HepG2 (cell line): ENCODE measurements around the gene GALNTL6. TPM values are rescaled to one million over a fixed set of nuclear protein-coding genes. Genes with fewer than 3 reads are reported as not detected.
"Not testable (repeated sequence)": the region's sequence is repeated elsewhere in the genome, so short reads cannot be mapped to it uniquely, and the experiment has no call there.

ENCODE experiments used
- ATAC-seq: fragments of 200-7000 bp; cut with Tn5 transposase; 3 replicates; pipeline ENCODE4 v1.9.1; 2020; ENCODE audit warnings: mild to moderate bottlenecking, moderate library complexity
- BruUV-seq: library from RNA; stranded (reverse); fragments of 400-500 nt; replicated peaks from 2 replicates; lab custom pipeline; 2021; lab: Mats Ljungman, UMichigan
- CTCF ChIA-PET: fragments of 300-600 bp; formaldehyde crosslinking; extraction: SDS; loops from one replicate; lab custom pipeline; 2021; ENCODE audit warnings: low total read pairs, inconsistent platforms, low intra/inter-chr PET ratio; lab: Yijun Ruan, JAX
- POLR2A ChIA-PET: fragments of 350-600 bp; sonication (Branson Sonifier 250); formaldehyde crosslinking; loops from one replicate; lab custom pipeline; 2020; ENCODE audit warnings: antibody characterized with exemption, inconsistent platforms; lab: Yijun Ruan, JAX
- DNase-seq: peaks from one replicate; pipeline ENCODE4 v3.0.0-alpha.2; 2015; ENCODE audit warnings: low spot score
- FAIRE-seq: peaks from 3 replicates; lab custom pipeline; 2011; peaks lifted over from hg19 to GRCh38; lab: Jason Lieb, UNC
- H2AFZ ChIP-seq: one replicate; pipeline ENCODE4 v1.6.1; 2011; ENCODE audit warnings: low read length, inconsistent platforms
- H3K27ac ChIP-seq: fragments of 300-600 bp; 3 replicates; pipeline ENCODE4 v1.8.0; 2011; ENCODE audit warnings: mixed run types, mild to moderate bottlenecking, mixed read lengths, low read length, inconsistent platforms; ENCODE audit not compliant: insufficient read depth; ENCODE audit errors: extremely low read length
- H3K27me3 ChIP-seq, 2 experiments: fragments of 200-600 bp in 1 of 2; 2 replicates in 1 of 2; 3 replicates in 1 of 2; pipeline versions ENCODE4 v1.6.0 to v1.8.0; 2011; ENCODE audit warnings: low read length in 2 of 2, mild to moderate bottlenecking in 2 of 2, moderate library complexity in 2 of 2, inconsistent platforms in 1 of 2; ENCODE audit not compliant: insufficient read depth in 2 of 2, control insufficient read depth in 1 of 2
- H3K36me3 ChIP-seq, 2 experiments: fragments of 200-600 bp in 1 of 2; replicated peaks in 1 of 2; 2 replicates in 1 of 2; 3 replicates in 1 of 2; pipeline versions ENCODE4 v1.5.1 to v1.8.0; 2011; ENCODE audit warnings: low read length in 2 of 2, inconsistent platforms in 1 of 2; ENCODE audit not compliant: insufficient read depth in 2 of 2, control insufficient read depth in 1 of 2
- H3K4me1 ChIP-seq: 2 replicates; pipeline ENCODE4 v1.5.1; 2012; ENCODE audit warnings: low read length, inconsistent platforms; ENCODE audit not compliant: insufficient read depth
- H3K4me2 ChIP-seq: 2 replicates; pipeline ENCODE4 v1.6.0; 2011; ENCODE audit warnings: low read depth, low read length, inconsistent platforms
- H3K4me3 ChIP-seq, 3 experiments: fragments of 200-600 bp in 1 of 3; sonication (generic), shearing (Covaris generic) in 1 of 3; replicated peaks in 1 of 3; 2 replicates each; pipeline ENCODE4 v1.5.1; 2011 to 2016; ENCODE audit warnings: low read length in 3 of 3, inconsistent platforms in 2 of 3, low read depth in 2 of 3, mild to moderate bottlenecking in 2 of 3, control low read depth in 1 of 3, mixed read lengths in 1 of 3; ENCODE audit not compliant: insufficient read depth in 1 of 3
- H3K79me2 ChIP-seq: one replicate; pipeline ENCODE4 v1.6.1; 2011; ENCODE audit warnings: low read length, inconsistent platforms; ENCODE audit not compliant: insufficient read depth
- H3K9ac ChIP-seq: 2 replicates; pipeline ENCODE4 v1.6.0; 2011; ENCODE audit warnings: mild to moderate bottlenecking, low read depth, low read length, inconsistent platforms; ENCODE audit not compliant: insufficient read depth
- H3K9me3 ChIP-seq: 2 replicates; pipeline ENCODE4 v1.5.1; 2012; ENCODE audit warnings: mild to moderate bottlenecking, low read length
- H4K20me1 ChIP-seq: 2 replicates; pipeline ENCODE4 v1.6.0; 2011; ENCODE audit warnings: inconsistent platforms, mild to moderate bottlenecking, low read length, moderate library complexity; ENCODE audit not compliant: insufficient read depth
- BCL6 ChIP-seq: IDR thresholded peaks from 2 replicates; pipeline ENCODE4 v1.6.1; 2016; ENCODE audit warnings: missing genetic modification reagents, missing compliant biosample characterization
- KLF6 ChIP-seq: IDR thresholded peaks from 2 replicates; pipeline ENCODE4 v1.8.0; 2016; ENCODE audit warnings: missing biosample characterization, missing genetic modification reagents
- LCORL ChIP-seq, 2 experiments: fragments of 450-650 bp in 1 of 2; sonication (generic) in 1 of 2; formaldehyde crosslinking in 1 of 2; IDR thresholded peaks; 2 replicates each; pipeline versions ENCODE4 v1.5.0 to v1.6.1; 2017 to 2020; ENCODE audit warnings: antibody characterized with exemption in 1 of 2, missing genetic modification reagents in 1 of 2
- MYNN ChIP-seq: sonication (generic); formaldehyde crosslinking; IDR thresholded peaks from 2 replicates; pipeline ENCODE4 v1.4.0; 2020; ENCODE audit warnings: mild to moderate bottlenecking, low read depth, missing genetic modification reagents
- SATB2 ChIP-seq: sonication (generic); formaldehyde crosslinking; IDR thresholded peaks from 2 replicates; pipeline ENCODE4 v1.5.0; 2020; ENCODE audit warnings: missing genetic modification reagents
- ZBTB42 ChIP-seq: sonication (generic); formaldehyde crosslinking; IDR thresholded peaks from 2 replicates; pipeline ENCODE4 v1.5.0; 2020; ENCODE audit warnings: mild to moderate bottlenecking, missing genetic modification reagents
- ZIK1 ChIP-seq: sonication (generic); formaldehyde crosslinking; IDR thresholded peaks from 2 replicates; pipeline ENCODE4 v1.5.0; 2020; ENCODE audit warnings: mild to moderate bottlenecking, low read depth, missing genetic modification reagents, borderline replicate concordance
- ZNF232 ChIP-seq: sonication (generic); formaldehyde crosslinking; IDR thresholded peaks from 2 replicates; pipeline ENCODE4 v1.4.0; 2020; ENCODE audit warnings: missing genetic modification reagents, borderline replicate concordance
- WGBS: methylation state at CpG from one replicate; pipeline ENCODE4 v1.1.6; 2017; ENCODE audit warnings: low lambda C conversion rate; 5-methylcytosine and 5-hydroxymethylcytosine counted together
- in situ Hi-C: cut with HindIII; loops from 2 replicates; pipeline ENCODE4 v1.10.0; 2017; ENCODE audit warnings: low pct_unique_long_range_greater_than_20kb; ENCODE audit not compliant: extremely low pct_ligation_motif_present
- intact Hi-C: fragments of 100-400 bp; cut with micrococcal nuclease; formaldehyde crosslinking; loops from one replicate; pipeline ENCODE4 v1.10.0; 2022; ENCODE audit not compliant: unreplicated experiment
- polyA plus RNA-seq, 8 experiments: library from polyadenylated mRNA; depleted of rRNA in 3 of 8; stranded (reverse) in 7 of 8; unstranded in 1 of 8; fragments of >200 nt; fragmentation: Illumina TruSeq in 4 of 8; extraction: Trizol in 4 of 8; gene quantifications; 2 replicates each; pipeline versions ENCODE4 v1.2.1 to v1.2.3, GENCODE V29; 2011 to 2016; ENCODE audit warnings: low read depth in 4 of 8, missing spikeins in 1 of 8, mixed read lengths in 1 of 8; ENCODE audit not compliant: insufficient read depth in 1 of 8
- total RNA-seq, 5 experiments: library from RNA; depleted of rRNA; stranded (reverse); fragments of >200 nt; fragmentation: Illumina TruSeq; extraction: Trizol; gene quantifications; 2 replicates each; pipeline ENCODE4 v1.2.3, GENCODE V29; 2016; ENCODE audit warnings: low read depth in 1 of 5
- TF ChIP-seq, protein P1 (sequence below): sonication (generic); formaldehyde crosslinking; IDR thresholded peaks from 2 replicates; pipeline ENCODE4 v1.4.0; 2020; ENCODE audit warnings: missing genetic modification reagents, borderline replicate concordance

Gene GALNTL6
- total and polyA plus RNA-seq, 2 of the 13 experiments (the other 11 are each of a cell fraction or from before 2014, with no cell fraction given), result not detected

DNA sequence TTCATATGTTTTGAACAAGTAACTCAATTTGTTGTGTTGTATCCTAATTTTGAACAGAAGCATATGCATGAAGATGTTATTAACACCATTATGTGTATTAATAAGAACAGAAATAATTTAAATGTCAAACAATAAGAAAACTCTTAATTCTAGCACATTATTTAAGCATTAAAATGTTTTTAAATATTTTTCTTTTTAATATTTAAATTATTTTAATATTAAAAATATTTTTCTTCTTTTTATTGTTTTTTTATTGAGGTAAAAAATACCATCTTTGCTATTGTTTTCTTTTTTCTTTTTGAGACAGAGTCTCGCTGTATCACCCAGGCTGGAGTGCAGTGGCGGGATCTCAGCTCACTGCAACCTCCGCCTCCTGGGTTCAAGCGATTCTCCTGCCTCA, 914.4 kb downstream of the GALNTL6 start:
- DNase-seq (no peak), FAIRE-seq (no peak), ATAC-seq (no peak)
- H3K9ac ChIP-seq, result no peak overlapping the region
- CTCF ChIA-PET, result no interaction called here
- WGBS, result 79% methylated on average over 4 of the region's 4 CpGs
- POLR2A ChIA-PET, result no interaction called here
- no peak overlapping the region for H3K4me2 ChIP-seq
- peaks cover 23% of the 10 kb centered on the region for H3K4me1 ChIP-seq
- H4K20me1 ChIP-seq, result no peaks in the 10 kb centered on the region
- H3K27ac ChIP-seq, result no peak overlapping the region
- in situ Hi-C loops (no loop called here), intact Hi-C loops (no loop called here)
- no peaks in the 10 kb centered on the region for H3K27me3 ChIP-seq
- no peaks in the 10 kb centered on the region for H3K36me3 ChIP-seq
- no peak for TF ChIP-seq ZBTB42 (CRISPR knock-in tag)
- TF ChIP-seq BCL6 (CRISPR knock-in tag), result no peak
- TF ChIP-seq LCORL (IDR thresholded peaks at IDR 0.05), result no peak
- TF ChIP-seq LCORL (CRISPR knock-in tag; IDR thresholded peaks at IDR 0.05), result no peak
- no peak for TF ChIP-seq SATB2 (CRISPR knock-in tag)
- TF ChIP-seq ZNF232 (CRISPR knock-in tag), result no peak
- TF ChIP-seq, protein P1, sequence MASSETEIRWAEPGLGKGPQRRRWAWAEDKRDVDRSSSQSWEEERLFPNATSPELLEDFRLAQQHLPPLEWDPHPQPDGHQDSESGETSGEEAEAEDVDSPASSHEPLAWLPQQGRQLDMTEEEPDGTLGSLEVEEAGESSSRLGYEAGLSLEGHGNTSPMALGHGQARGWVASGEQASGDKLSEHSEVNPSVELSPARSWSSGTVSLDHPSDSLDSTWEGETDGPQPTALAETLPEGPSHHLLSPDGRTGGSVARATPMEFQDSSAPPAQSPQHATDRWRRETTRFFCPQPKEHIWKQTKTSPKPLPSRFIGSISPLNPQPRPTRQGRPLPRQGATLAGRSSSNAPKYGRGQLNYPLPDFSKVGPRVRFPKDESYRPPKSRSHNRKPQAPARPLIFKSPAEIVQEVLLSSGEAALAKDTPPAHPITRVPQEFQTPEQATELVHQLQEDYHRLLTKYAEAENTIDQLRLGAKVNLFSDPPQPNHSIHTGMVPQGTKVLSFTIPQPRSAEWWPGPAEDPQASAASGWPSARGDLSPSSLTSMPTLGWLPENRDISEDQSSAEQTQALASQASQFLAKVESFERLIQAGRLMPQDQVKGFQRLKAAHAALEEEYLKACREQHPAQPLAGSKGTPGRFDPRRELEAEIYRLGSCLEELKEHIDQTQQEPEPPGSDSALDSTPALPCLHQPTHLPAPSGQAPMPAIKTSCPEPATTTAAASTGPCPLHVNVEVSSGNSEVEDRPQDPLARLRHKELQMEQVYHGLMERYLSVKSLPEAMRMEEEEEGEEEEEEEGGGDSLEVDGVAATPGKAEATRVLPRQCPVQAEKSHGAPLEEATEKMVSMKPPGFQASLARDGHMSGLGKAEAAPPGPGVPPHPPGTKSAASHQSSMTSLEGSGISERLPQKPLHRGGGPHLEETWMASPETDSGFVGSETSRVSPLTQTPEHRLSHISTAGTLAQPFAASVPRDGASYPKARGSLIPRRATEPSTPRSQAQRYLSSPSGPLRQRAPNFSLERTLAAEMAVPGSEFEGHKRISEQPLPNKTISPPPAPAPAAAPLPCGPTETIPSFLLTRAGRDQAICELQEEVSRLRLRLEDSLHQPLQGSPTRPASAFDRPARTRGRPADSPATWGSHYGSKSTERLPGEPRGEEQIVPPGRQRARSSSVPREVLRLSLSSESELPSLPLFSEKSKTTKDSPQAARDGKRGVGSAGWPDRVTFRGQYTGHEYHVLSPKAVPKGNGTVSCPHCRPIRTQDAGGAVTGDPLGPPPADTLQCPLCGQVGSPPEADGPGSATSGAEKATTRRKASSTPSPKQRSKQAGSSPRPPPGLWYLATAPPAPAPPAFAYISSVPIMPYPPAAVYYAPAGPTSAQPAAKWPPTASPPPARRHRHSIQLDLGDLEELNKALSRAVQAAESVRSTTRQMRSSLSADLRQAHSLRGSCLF (CRISPR knock-in tag), result no peak
- TF ChIP-seq MYNN, result no peak
- TF ChIP-seq KLF6 (CRISPR knock-in tag), result no peak
- no peak for TF ChIP-seq ZIK1 (CRISPR knock-in tag)
- BruUV-seq, result no TSS peak
- H3K79me2 ChIP-seq, result no peaks in the 10 kb centered on the region
- peaks cover 10% of the 10 kb centered on the region; the same call in 1 of the 2 replicates for H3K9me3 ChIP-seq
- no peak overlapping the region for H2AFZ ChIP-seq
- H3K4me3 ChIP-seq, result no peak overlapping the region

DNA sequence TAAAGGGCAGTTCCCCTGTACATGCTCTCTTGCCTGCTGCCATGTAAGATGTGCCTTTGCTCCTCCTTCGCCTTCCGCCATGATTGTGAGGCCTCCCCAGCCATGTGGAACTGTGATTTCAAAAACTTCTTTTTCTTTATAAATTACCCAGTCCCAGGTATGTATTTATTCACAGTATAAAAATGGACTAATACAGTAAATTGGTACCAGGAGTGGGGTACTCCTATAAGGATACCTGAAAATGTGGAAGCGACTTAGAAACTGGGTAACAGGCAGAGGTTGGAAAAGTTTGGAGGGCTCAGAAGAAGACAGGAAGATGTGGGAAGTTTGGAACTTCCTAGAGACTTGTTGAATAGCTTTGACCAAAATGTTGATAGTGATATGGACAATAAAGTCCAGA, 920.4 kb downstream of the GALNTL6 start:
- BruUV-seq, H3K4me2 ChIP-seq, H2AFZ ChIP-seq, intact Hi-C loops, POLR2A ChIA-PET, CTCF ChIA-PET, H3K79me2 ChIP-seq, H3K4me1 ChIP-seq, H3K9ac ChIP-seq, H3K27ac ChIP-seq, H3K27me3 ChIP-seq, FAIRE-seq, in situ Hi-C loops, H3K4me3 ChIP-seq, ATAC-seq, DNase-seq, H4K20me1 ChIP-seq, H3K36me3 ChIP-seq: not testable (repeated sequence)
- 46% methylated on average over 3 of the region's 3 CpGs for WGBS
- H3K9me3 ChIP-seq, result peaks cover 63% of the 10 kb centered on the region
